ENCODE measurements around the gene STX2.
"Not testable (repeated sequence)": the region's sequence is repeated elsewhere in the genome, so short reads cannot be mapped to it uniquely, and the experiment has no call there.

Gene STX2

GRCh38 chr12:130793554-130793849, 45.5 kb downstream of the STX2 start:
- DNase-seq, result no peak

- DNase-seq, result no peak
Measured at GRCh38 chr12:130792821-130793553, 46.1 kb downstream of the STX2 start.

- DNase-seq, result no peak
Measured at GRCh38 chr12:130791629-130792028, 47.4 kb downstream of the STX2 start.

- no peak for DNase-seq
Measured at GRCh38 chr12:130788515-130788914, 50.5 kb downstream of the STX2 start.

GRCh38 chr12:130787445-130788410, 51.3 kb downstream of the STX2 start:
- no peak for DNase-seq

GRCh38 chr12:130787041-130787440, 52.0 kb downstream of the STX2 start:
- no peak for DNase-seq

- DNase-seq, result no peak
Measured at GRCh38 chr12:130783110-130783715, 55.8 kb downstream of the STX2 start.

GRCh38 chr12:130782245-130782644, 56.8 kb downstream of the STX2 start:
- not testable (repeated sequence) for DNase-seq

- DNase-seq, result no peak
Measured at GRCh38 chr12:130780880-130781575, 58.0 kb downstream of the STX2 start.

- no peak for DNase-seq
Measured at GRCh38 chr12:130780325-130780724, 58.7 kb downstream of the STX2 start.

GRCh38 chr12:130778776-130779175, 60.3 kb downstream of the STX2 start:
- DNase-seq, result no peak

- no peak for DNase-seq
Measured at GRCh38 chr12:130776857-130777339, 62.2 kb downstream of the STX2 start.

- DNase-seq, result no peak
Measured at GRCh38 chr12:130775953-130776856, 62.8 kb downstream of the STX2 start.

GRCh38 chr12:130770413-130771028, 68.5 kb downstream of the STX2 start:
- no peak for DNase-seq

- no peak for DNase-seq
Measured at GRCh38 chr12:130768120-130768519, 70.9 kb downstream of the STX2 start.

GRCh38 chr12:130766470-130766869, 72.6 kb downstream of the STX2 start:
- no peak for DNase-seq

GRCh38 chr12:130765186-130765659, 73.8 kb downstream of the STX2 start:
- no peak for DNase-seq

- no peak for DNase-seq
Measured at GRCh38 chr12:130764475-130765185, 74.4 kb downstream of the STX2 start.

GRCh38 chr12:130764073-130764472, 75.0 kb downstream of the STX2 start:
- no peak for DNase-seq

- no peak for DNase-seq
Measured at GRCh38 chr12:130762319-130762675, 76.8 kb downstream of the STX2 start.

Data from CD4-positive, alpha-beta T cell treated with Interferon gamma for 1 hour (primary cell).